Left lung (tissue), 10 donors: Measurements from ENCODE around the gene UNC5A. TPM values are rescaled to one million over a fixed set of nuclear protein-coding genes. Genes with fewer than 3 reads are reported as not detected.

Experiments used
- ATAC-seq: fragments of 200-7000 bp; cut with Tn5 transposase; one replicate; pipeline ENCODE4 v1.9.1; 2020; ENCODE audit warnings: moderate library complexity
- DNase-seq, 4 donors: peaks; one replicate each; pipeline ENCODE4 v3.0.0-alpha.2; 2013 to 2020
- H3K27ac ChIP-seq, 2 donors: fragments of 200-600 bp; sonication (generic) in 1 of 2; one replicate each; pipeline versions ENCODE4 v1.5.0 to v1.8.0; 2020 to 2021
- H3K27me3 ChIP-seq, 2 donors: fragments of 200-600 bp; sonication (generic) in 1 of 2; one replicate each; pipeline versions ENCODE4 v1.5.0 to v1.8.0; 2020 to 2021
- H3K36me3 ChIP-seq, 2 donors: fragments of 200-600 bp; sonication (generic) in 1 of 2; one replicate each; pipeline versions ENCODE4 v1.5.0 to v1.8.0; 2020 to 2021
- H3K4me1 ChIP-seq, 2 donors: fragments of 200-600 bp; one replicate each; pipeline ENCODE4 v1.8.0; 2021
- H3K4me3 ChIP-seq, 2 donors: fragments of 200-600 bp; sonication (generic) in 1 of 2; one replicate each; pipeline versions ENCODE4 v1.5.0 to v1.8.0; 2020 to 2021; ENCODE audit warnings: mild to moderate bottlenecking in 1 of 2
- H3K9me3 ChIP-seq, 2 donors: fragments of 200-600 bp; sonication (generic) in 1 of 2; one replicate each; pipeline versions ENCODE4 v1.5.0 to v1.8.0; 2020 to 2021
- intact Hi-C, 2 donors: fragments of 100-400 bp; cut with DNase I; formaldehyde crosslinking; loops; one replicate each; pipeline versions ENCODE4 v1.11.2 to v1.14.2; 2022
- polyA plus RNA-seq, 6 donors: library from polyadenylated mRNA; unstranded; fragments of 120-200 nt; gene quantifications; one replicate each; pipeline ENCODE4 v1.2.1, GENCODE V29; 2013; ENCODE audit not compliant: insufficient read length in 6 of 6
- total RNA-seq, 2 donors: library from RNA; stranded (reverse); fragmentation: NEBNext Ultra II Directional; extraction: Animal tissue kit (Norgen Biotek cat#: 25700); gene quantifications; one replicate each; pipeline ENCODE4 v1.2.1, GENCODE V29; 2021
- TF ChIP-seq, protein P1 (sequence below), 2 donors: fragments of 200-600 bp; sonication (generic) in 1 of 2; IDR thresholded peaks; one replicate each; pipeline versions ENCODE4 v1.5.0 to v1.8.0; 2021; ENCODE audit warnings: antibody characterized with exemption in 2 of 2
- donor health status: DM: no; HTN: yes; CAD: no.
- donor health status: DM: no; HTN: no; CAD: no.

UNC5A gene
- total and polyA plus RNA-seq, 8 donors: 0.24 to 1.6 (median 1.0) TPM; not detected in 1

DNA sequence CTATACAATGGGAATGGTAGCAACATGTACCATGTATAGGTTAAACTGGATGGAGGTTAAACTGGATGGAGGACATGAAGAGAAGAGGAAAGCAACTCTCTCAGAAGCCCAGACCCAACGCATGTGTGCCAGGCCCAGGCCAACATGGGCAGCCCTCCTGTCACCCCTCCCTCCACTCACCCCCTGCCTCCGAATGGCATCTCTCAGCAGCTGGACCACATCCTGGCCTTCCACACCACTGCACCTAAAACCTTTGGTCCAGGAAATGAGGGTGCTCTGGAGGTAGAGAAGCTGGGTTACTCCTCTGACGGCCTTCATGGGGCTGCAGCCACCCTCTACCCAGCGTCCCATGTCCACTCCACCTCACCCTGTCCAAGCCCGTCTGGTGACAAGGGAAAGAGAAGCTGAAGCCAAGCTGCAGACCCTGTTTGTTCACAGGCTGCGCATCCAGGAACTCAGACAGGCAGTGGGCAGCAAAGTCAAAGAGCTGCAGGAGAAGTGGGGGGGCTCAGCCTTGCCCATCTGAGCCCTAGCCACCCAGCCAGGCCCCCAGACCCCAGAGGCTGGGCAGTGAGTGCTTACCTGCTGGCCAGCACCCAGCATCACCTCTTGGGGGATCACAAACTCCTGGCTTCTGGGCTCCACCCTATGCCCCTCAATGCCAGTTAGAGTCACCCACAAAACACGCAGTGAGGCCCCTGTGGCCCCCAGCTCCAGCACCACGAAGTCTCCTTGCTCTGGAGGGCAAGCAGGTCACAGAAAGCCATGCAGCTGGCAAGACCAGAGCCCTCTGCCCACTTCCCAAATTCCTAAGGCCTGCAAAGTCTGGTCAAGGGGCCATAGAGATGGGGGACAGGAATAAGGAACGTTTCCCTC, 80.3 kb downstream of the UNC5A start:
- peaks cover 0 to 41% of the 10 kb centered on the region in 2 donors for H3K4me1 ChIP-seq
- H3K36me3 ChIP-seq: peaks cover 0 to 77% of the 10 kb centered on the region in 2 donors
- H3K9me3 ChIP-seq: no peaks in the 10 kb centered on the region
- no peak for ATAC-seq
- H3K27ac ChIP-seq: no peak overlapping the region
- intact Hi-C loops: no loop called here
- no peak for DNase-seq
- H3K4me3 ChIP-seq: no peak overlapping the region
- TF ChIP-seq, protein P1, sequence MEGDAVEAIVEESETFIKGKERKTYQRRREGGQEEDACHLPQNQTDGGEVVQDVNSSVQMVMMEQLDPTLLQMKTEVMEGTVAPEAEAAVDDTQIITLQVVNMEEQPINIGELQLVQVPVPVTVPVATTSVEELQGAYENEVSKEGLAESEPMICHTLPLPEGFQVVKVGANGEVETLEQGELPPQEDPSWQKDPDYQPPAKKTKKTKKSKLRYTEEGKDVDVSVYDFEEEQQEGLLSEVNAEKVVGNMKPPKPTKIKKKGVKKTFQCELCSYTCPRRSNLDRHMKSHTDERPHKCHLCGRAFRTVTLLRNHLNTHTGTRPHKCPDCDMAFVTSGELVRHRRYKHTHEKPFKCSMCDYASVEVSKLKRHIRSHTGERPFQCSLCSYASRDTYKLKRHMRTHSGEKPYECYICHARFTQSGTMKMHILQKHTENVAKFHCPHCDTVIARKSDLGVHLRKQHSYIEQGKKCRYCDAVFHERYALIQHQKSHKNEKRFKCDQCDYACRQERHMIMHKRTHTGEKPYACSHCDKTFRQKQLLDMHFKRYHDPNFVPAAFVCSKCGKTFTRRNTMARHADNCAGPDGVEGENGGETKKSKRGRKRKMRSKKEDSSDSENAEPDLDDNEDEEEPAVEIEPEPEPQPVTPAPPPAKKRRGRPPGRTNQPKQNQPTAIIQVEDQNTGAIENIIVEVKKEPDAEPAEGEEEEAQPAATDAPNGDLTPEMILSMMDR (IDR thresholded peaks at IDR 0.05): no peak
- H3K27me3 ChIP-seq: peaks cover 0 to 5% of the 10 kb centered on the region in 2 donors

DNA sequence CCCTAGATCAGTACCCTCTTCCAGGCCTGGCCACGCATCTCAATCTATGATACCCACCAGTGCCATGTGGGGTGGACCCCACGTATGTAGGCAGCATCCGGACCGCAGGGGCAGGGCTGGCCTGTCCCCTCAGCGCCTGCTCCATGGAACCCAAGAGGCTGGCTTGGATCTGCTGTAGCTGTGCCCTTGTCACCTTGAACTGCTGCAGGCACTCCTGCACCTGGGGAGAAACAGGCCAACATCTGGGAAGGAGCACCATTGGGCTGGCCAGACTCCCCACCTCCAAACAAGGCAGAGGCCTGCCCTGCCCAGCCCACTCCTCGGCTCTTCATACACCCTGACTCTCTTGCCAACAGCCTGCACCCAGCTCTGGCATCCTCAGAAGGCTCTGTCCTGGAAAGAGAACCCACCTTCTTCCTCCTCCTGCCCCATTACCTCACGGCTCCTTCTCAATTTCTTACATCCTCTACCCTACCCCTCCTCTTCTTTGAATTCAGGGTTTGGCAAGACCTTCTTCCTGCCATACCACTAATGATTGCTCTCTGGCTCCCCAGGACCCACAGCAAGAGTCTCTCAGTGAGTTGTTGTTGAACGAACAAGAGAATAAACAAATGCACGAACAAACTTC, 81.1 kb downstream of the UNC5A start:
- intact Hi-C loops: no loop called here
- Histone ChIP-seq H3K27me3 (peaks cover 0 to 5% of the 10 kb centered on the region in 2 donors), H3K4me3 (no peak overlapping the region), H3K36me3 (peaks cover 0 to 69% of the 10 kb centered on the region in 2 donors), H3K9me3 (no peaks in the 10 kb centered on the region), H3K27ac (peak overlapping the region in 1 of 2 donors; percentile 90), H3K4me1 (peaks cover 0 to 49% of the 10 kb centered on the region in 2 donors)
- DNase-seq (no peak), ATAC-seq (no peak)
- TF ChIP-seq, protein P1 (IDR thresholded peaks at IDR 0.05): no peak

DNA sequence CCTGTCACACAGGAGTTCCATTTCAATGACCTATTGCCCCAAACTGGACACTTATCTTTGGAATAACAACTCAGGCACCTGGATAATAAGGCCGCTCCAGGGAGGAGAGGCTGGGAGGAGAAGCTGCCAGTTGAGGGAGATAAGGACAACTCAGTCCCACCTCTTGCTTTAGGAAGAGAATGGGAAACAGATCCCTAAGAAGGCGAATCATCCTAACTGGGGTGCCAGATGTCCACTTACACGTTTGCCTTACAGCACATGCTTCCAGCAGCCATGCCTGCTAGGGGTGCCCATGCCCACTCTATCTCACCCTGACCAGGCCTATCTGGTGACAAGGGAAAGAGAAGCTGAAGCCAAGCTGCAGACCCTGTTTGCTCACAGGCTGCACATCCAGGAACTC, 82.3 kb downstream of the UNC5A start:
- H3K4me1 ChIP-seq: peaks cover 0 to 60% of the 10 kb centered on the region in 2 donors
- TF ChIP-seq, protein P1 (IDR thresholded peaks at IDR 0.05): no peak
- no peaks in the 10 kb centered on the region for H3K9me3 ChIP-seq
- H3K27me3 ChIP-seq: peaks cover 0 to 5% of the 10 kb centered on the region in 2 donors
- no peak for ATAC-seq
- intact Hi-C loops: no loop called here
- peak overlapping the region in 1 of 2 donors; percentile 90 for H3K27ac ChIP-seq
- no peak overlapping the region for H3K4me3 ChIP-seq
- DNase-seq: no peak
- H3K36me3 ChIP-seq: peaks cover 0 to 57% of the 10 kb centered on the region in 2 donors

DNA sequence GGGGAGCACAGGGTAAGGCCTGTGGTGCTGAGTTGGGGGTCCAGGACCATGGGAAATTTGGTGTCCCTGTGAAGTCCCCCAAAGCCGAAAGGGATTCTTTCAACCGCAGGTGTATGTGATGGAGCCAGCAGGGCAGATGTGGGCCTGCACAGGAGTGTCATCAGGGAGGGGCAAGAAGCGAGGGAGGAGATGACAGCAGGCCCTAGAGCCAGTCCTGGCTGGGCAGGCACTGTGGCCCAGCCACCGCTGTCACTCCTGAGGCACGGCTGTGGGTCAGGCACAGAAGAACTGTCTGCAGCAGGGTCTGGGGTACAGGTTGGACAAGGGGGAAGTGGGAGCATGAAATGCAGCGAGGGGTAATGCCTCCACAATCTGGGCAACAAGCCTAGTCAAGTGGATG, 83.9 kb downstream of the UNC5A start:
- peaks cover 0 to 65% of the 10 kb centered on the region in 2 donors for H3K4me1 ChIP-seq
- DNase-seq (peak in 1 of 4 donors; percentile 70), ATAC-seq (no peak)
- H3K9me3 ChIP-seq: no peaks in the 10 kb centered on the region
- peak overlapping the region in 1 of 2 donors; percentile 90 for H3K27ac ChIP-seq
- intact Hi-C loops: no loop called here
- TF ChIP-seq, protein P1 (IDR thresholded peaks at IDR 0.05): no peak
- H3K4me3 ChIP-seq: no peak overlapping the region
- peaks cover 0 to 5% of the 10 kb centered on the region in 2 donors for H3K27me3 ChIP-seq
- H3K36me3 ChIP-seq: peaks cover 0 to 41% of the 10 kb centered on the region in 2 donors

DNA sequence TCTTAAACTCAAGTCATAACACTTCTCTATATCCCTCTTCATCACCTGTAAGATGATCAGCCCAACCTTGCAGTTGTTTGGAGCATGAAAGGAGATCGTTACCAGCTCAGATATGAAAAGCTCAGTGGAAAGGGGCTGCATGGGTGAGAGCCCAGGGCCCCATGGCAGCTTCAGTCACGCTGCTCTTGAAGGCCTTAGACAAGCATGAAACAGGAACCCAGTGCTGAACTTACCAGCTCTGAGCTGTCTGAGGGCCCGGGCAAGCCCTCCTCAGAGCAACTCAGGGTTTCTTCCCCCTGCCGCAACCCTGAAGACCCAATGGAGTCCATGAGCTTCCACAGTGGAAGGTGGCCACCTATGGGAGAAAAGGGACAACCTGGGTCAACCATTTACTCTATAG, 85.5 kb downstream of the UNC5A start:
- peak in 1 of 4 donors; percentile 27 for DNase-seq
- H3K27ac ChIP-seq: peak overlapping the region in 1 of 2 donors; percentile 90
- peaks cover 0 to 5% of the 10 kb centered on the region in 2 donors for H3K27me3 ChIP-seq
- TF ChIP-seq, protein P1 (IDR thresholded peaks at IDR 0.05): no peak
- H3K4me1 ChIP-seq: peaks cover 2 to 80% of the 10 kb centered on the region in 2 donors
- peaks cover 0 to 25% of the 10 kb centered on the region in 2 donors for H3K36me3 ChIP-seq
- no peaks in the 10 kb centered on the region for H3K9me3 ChIP-seq
- no peak for ATAC-seq
- H3K4me3 ChIP-seq: peak overlapping the region in 1 of 2 donors; percentile 17
- intact Hi-C loops: no loop called here
